Measurements from ENCODE around the gene ING3.
"Not testable (repeated sequence)": the region's sequence is repeated elsewhere in the genome, so short reads cannot be mapped to it uniquely, and the experiment has no call there.

The ING3 gene

GRCh38 chr7:121000081-121000983, 49.8 kb downstream of the ING3 start:
- DNase-seq (ENCODE audit: low read depth, low spot score): no peak
- no peak for TF ChIP-seq CTCF (IDR thresholded peaks at IDR 0.05; ENCODE audit: insufficient read depth, low read length, missing control alignments)
- ChIA-PET CTCF (interaction anchor here (1.2 to 8.2 kb wide), 6 partner anchors 12 to 396 kb away, joined by 3 to 90 read pairs (median 3); partner anchors contain the start of gene CPED1), POLR2A (no interaction called here)
- peak overlapping the region; percentile 23 for H3K4me3 ChIP-seq (ENCODE audit: low read depth, low read length)

- H3K4me3 ChIP-seq (ENCODE audit: low read depth, low read length): no peak overlapping the region
- CTCF ChIA-PET: interaction anchor here (0.9 to 8.2 kb wide), 7 partner anchors 13 to 395 kb away, joined by 3 to 90 read pairs (median 4); partner anchors contain the start of gene CPED1
Observed at GRCh38 chr7:121001234-121001906, 50.8 kb downstream of the ING3 start.

GRCh38 chr7:121002048-121002756, 51.6 kb downstream of the ING3 start:
- ChIA-PET POLR2A (interaction anchor here (1.5 kb wide), 1 partner anchor 15 kb away, joined by 3 read pairs; no protein-coding TSS in a partner anchor), CTCF (interaction anchor here (0.6 to 8.2 kb wide), 12 partner anchors 8 to 394 kb away, joined by 3 to 90 read pairs (median 5); partner anchors contain the start of gene CPED1)
- H3K4me3 ChIP-seq (ENCODE audit: low read depth, low read length): no peak overlapping the region
- TF ChIP-seq CTCF (IDR thresholded peaks at IDR 0.05; ENCODE audit: insufficient read depth, low read length, missing control alignments): no peak
- no peak for DNase-seq (ENCODE audit: low read depth, low spot score)

More at GRCh38 chr7:121001234-121001906, 50.8 kb downstream of the ING3 start:
- POLR2A ChIA-PET: interaction anchor here (1.5 kb wide), 1 partner anchor 16 kb away, joined by 3 read pairs; no protein-coding TSS in a partner anchor
- no peak for DNase-seq (ENCODE audit: low read depth, low spot score)
- no peak for TF ChIP-seq CTCF (IDR thresholded peaks at IDR 0.05; ENCODE audit: insufficient read depth, low read length, missing control alignments)

- ChIA-PET CTCF (interaction anchor here (0.8 to 8.2 kb wide), 9 partner anchors 8 to 105 kb away, joined by 3 to 90 read pairs (median 5); partner anchors contain the start of gene CPED1), POLR2A (interaction anchor here (1.5 kb wide), 1 partner anchor 14 kb away, joined by 3 read pairs; no protein-coding TSS in a partner anchor)
- DNase-seq (ENCODE audit: low read depth, low spot score): no peak
- no peak for TF ChIP-seq CTCF (IDR thresholded peaks at IDR 0.05; ENCODE audit: insufficient read depth, low read length, missing control alignments)
- H3K4me3 ChIP-seq (ENCODE audit: low read depth, low read length): no peak overlapping the region
Observed at GRCh38 chr7:121002757-121003200, 52.2 kb downstream of the ING3 start.

- ChIA-PET POLR2A (no interaction called here), CTCF (no interaction called here)
- TF ChIP-seq CTCF (IDR thresholded peaks at IDR 0.05; ENCODE audit: insufficient read depth, low read length, missing control alignments): no peak
- H3K4me3 ChIP-seq (ENCODE audit: low read depth, low read length): no peak overlapping the region
- DNase-seq (ENCODE audit: low read depth, low spot score): no peak
Observed at GRCh38 chr7:121003986-121004685, 53.6 kb downstream of the ING3 start.

GRCh38 chr7:121005058-121005457, 54.5 kb downstream of the ING3 start:
- CTCF ChIA-PET: interaction anchor here (1.1 kb wide), 1 partner anchor 78 kb away, joined by 3 read pairs; no protein-coding TSS in a partner anchor
- DNase-seq (ENCODE audit: low read depth, low spot score); POLR2A ChIA-PET; H3K4me3 ChIP-seq (ENCODE audit: low read depth, low read length): not testable (repeated sequence)
